Spleen (tissue), 7 donors: ENCODE results near the gene GRK5.

Experiments
- POLR2AphosphoS5 ChIP-seq, 3 donors: sonication (generic); formaldehyde crosslinking; IDR thresholded peaks; one replicate each; pipeline ENCODE4 v1.5.1; 2017; ENCODE audit warnings: antibody characterized with exemption in 3 of 3
- TF ChIP-seq, protein P1 (sequence below), 11 experiments: fragments of 200-600 bp in 7 of 11; fragments of 450-650 bp in 4 of 11; sonication (generic) in 4 of 11; IDR thresholded peaks in 8 of 11; conservative IDR thresholded peaks in 3 of 11; 1 replicate in 7 of 11; 2 replicates in 4 of 11; pipeline versions ENCODE4 v1.4.0 to v1.8.0; 2016 to 2021; ENCODE audit warnings: antibody characterized with exemption in 11 of 11, inconsistent platforms in 4 of 11, mild to moderate bottlenecking in 1 of 11
- donor health status: DM: no; HTN: no; CAD: no; lungs with moderate emphysema.
- donor health status: DM: no; HTN: no; CAD: no.
- donor health status: DM: no; HTN: no; CAD: no.

DNA sequence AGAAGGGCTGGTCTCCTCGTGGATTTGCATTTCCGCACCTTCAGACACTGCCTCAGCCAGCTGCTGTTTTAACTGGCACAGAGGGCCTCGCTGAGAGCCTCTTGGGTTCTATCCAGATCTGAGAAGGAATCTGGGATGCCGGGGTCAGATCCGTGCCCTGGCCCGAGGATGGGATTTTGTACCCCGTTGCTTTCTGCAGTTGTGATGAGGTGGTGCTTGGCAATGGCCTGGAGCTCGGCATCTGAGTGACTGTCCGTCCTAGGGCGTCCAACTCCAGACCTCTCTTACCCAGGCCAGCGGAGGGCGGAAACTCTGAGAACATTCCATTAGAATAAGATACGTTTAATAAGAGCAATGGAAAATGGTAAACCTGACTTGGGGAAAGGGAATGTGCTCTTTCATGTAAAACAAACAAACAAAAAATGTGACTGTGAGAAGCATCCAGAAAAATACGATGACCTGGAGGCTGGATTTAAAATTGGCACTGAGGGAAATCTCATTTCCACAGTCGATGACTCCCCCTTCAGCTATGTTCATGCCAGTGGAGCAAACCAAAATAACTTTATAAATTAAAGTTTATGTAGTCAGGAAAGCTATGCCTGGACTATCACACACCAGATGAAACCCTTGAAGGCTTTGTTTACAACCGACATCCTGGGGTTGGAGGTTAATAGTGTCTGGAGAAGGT is 39.6 kb downstream of the GRK5 start:
- TF ChIP-seq, protein P1, sequence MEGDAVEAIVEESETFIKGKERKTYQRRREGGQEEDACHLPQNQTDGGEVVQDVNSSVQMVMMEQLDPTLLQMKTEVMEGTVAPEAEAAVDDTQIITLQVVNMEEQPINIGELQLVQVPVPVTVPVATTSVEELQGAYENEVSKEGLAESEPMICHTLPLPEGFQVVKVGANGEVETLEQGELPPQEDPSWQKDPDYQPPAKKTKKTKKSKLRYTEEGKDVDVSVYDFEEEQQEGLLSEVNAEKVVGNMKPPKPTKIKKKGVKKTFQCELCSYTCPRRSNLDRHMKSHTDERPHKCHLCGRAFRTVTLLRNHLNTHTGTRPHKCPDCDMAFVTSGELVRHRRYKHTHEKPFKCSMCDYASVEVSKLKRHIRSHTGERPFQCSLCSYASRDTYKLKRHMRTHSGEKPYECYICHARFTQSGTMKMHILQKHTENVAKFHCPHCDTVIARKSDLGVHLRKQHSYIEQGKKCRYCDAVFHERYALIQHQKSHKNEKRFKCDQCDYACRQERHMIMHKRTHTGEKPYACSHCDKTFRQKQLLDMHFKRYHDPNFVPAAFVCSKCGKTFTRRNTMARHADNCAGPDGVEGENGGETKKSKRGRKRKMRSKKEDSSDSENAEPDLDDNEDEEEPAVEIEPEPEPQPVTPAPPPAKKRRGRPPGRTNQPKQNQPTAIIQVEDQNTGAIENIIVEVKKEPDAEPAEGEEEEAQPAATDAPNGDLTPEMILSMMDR (IDR thresholded peaks at IDR 0.05 in 8 of 11, conservative IDR thresholded peaks at IDR 0.05 in 3 of 11) = no peak
- TF ChIP-seq POLR2AphosphoS5 (IDR thresholded peaks at IDR 0.05) = no peak
